Measurements from ENCODE around the gene MYG1.
A peak's percentile ranks its signal among the peaks of the same experiment; 100 is the strongest.

MYG1 gene, protein sequence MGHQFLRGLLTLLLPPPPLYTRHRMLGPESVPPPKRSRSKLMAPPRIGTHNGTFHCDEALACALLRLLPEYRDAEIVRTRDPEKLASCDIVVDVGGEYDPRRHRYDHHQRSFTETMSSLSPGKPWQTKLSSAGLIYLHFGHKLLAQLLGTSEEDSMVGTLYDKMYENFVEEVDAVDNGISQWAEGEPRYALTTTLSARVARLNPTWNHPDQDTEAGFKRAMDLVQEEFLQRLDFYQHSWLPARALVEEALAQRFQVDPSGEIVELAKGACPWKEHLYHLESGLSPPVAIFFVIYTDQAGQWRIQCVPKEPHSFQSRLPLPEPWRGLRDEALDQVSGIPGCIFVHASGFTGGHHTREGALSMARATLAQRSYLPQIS

DNA sequence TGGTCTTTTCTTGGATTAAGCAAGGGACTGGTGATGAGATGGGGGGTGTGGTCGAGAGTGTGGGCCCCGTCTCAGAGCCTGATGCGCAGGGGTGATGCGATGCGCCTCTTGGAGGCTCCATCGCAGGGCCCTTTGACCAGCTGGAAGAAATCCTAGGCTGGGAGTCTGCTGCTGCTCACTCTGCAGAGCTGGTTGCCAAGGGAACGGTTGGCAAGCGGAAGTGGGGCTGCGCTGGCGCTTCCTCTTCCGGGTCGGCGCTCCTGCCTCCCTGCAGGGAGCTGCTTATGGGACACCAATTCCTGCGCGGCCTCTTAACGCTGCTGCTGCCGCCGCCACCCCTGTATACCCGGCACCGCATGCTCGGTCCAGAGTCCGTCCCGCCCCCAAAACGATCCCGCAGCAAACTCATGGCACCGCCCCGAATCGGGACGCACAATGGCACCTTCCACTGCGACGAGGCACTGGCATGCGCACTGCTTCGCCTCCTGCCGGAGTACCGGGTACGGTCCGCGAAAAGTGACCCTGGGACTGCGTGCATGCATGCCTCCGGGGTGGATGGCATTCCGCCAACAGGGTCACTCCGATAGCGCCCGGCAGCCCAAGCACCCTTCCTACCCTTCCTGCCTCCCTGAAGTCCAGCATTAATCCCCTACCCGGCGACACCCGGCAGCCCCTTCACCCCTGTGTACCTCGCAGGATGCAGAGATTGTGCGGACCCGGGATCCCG lies at the start of gene MYG1:
MYG1 (plus strand) TSS at position 242 of the 727 bp plus-strand sequence; CDS start at position 285, 43 bp downstream.
- DNase-seq: peak; percentile 88 to 95 (median 91)

DNA sequence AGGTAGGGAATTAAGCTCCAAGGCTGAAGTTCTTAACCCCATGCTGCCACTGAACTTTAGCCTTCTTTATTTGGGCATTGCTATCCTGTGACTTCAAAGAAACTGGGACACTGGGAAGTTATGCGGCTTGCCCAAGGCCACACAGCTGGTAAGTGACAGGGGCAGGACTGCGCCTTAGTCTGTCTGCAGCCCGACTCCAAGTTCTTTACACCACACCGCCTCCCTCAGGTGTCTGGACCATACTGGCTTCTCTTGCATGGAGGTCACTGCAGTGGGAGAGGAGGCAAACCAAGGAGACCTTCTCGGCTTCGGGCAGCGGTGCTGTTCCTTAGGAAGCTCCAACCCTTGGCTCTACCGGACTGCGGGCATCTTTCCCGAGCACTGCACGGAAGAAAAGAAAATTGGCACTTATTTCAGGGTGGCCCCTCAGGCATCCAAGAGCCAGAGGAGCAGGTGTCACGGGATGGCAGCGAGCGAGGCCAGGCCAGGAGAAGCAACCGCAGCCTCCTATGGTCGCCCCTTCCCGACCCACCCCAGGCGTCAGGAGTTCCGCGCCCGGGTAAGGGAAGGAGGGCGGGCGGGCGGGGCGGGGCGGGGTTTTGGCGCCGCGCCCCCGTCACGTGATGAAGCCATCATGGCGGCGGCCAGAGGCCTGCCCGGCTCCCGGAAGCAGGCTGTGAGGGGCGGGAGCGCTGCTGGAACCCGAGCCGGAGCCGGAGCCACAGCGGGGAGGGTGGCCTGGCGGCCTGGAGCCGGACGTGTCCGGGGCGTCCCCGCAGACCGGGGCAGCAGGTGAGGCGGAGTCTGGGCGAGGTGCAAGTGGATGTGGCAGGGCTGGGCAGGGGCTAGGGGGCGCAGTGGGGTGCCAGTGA lies 47.8 kb upstream of the MYG1 start:
- DNase-seq: peak; percentile 81 to 87 (median 86)

DNA sequence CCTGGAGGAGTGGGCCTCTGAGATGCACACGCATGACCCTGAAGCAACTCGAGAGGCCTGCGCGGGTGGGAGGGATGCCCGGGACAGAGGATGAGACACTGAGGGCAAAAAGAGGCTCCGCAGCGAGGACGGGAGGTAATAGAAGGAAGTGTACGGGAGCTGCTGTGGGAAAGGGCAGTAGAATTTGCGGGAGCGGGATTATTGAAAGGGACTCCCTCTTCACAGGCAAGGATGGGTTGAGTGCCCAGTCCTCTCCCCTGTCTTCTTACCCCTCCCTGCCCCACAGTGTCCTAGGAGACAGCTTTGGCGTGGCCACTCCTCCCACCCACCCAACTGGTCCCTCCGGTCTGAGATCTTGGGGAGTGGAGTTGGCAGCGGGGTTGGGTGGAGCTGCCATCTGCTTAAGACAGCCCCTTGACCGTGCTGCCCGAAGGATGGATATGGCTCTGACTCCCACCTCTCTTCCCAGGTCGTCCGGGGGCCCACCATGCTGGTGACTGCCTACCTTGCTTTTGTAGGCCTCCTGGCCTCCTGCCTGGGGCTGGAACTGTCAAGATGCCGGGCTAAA lies 47.1 kb upstream of the MYG1 start:
- DNase-seq: peak in 1 of 3 experiments; percentile 66

DNA sequence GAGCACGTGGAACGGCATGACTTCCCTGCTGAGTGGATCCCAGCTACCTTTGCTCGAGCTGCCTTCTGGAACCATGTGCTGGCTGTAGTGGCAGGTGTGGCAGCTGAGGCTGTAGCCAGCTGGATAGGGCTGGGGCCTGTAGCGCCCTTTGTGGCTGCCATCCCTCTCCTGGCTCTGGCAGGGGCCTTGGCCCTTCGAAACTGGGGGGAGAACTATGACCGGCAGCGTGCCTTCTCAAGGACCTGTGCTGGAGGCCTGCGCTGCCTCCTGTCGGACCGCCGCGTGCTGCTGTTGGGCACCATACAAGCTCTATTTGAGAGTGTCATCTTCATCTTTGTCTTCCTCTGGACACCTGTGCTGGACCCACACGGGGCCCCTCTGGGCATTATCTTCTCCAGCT lies 46.2 kb upstream of the MYG1 start:
- DNase-seq: no peak

DNA sequence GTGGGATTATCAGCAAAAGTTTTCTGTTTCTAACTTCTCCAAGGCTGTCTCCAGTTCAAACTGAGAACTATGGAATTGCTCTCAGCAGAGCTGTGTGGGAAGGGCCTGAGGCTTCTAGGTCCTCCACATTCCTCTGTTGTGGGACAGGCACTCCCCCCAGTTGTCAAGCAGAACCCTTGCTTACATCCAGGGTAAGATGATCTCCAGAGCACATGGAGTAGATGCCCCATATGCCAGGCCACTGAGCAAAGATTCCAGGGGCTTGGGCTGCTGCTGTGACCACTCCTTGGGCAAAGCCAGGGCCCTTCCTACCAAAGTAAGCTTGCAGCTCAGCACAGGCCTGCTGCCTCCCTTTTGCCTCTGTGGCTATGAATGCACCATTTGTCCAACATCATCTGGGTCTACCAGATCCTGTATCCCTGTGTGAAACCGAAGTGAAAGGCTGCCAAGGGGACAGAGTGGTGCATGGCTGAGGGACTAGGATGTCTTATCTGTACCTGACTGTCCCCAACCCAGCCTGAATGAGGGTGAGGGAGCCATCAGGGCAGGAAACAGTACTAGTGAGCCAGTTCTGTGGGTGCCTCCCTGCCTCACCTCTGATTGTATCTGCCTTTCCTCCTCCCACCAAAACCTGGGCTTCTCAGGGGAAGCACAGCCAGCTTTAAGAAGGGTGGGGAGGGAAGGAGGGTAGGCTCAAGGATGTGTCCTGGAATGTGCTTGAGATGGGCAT lies 44.5 kb upstream of the MYG1 start:
- DNase-seq: no peak

DNA sequence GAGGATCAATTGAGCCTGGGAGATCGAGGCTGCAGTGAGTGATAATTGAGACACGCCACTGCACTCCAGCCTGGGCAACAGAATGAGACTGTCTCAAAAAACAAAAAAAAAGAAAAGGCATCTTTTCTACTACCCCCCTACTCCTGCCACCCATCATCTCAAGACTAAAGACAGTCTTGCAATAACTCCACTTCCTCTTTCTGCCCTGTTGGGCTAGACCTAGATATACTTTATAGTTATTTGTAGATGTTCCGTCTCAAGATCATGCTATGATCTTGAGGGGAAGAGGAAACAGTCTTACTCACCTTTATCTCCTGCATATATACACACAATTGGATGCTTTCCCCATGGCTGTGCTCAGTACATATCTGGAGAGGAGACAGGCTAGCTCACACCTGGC lies 43.5 kb upstream of the MYG1 start:
- no peak for DNase-seq

DNA sequence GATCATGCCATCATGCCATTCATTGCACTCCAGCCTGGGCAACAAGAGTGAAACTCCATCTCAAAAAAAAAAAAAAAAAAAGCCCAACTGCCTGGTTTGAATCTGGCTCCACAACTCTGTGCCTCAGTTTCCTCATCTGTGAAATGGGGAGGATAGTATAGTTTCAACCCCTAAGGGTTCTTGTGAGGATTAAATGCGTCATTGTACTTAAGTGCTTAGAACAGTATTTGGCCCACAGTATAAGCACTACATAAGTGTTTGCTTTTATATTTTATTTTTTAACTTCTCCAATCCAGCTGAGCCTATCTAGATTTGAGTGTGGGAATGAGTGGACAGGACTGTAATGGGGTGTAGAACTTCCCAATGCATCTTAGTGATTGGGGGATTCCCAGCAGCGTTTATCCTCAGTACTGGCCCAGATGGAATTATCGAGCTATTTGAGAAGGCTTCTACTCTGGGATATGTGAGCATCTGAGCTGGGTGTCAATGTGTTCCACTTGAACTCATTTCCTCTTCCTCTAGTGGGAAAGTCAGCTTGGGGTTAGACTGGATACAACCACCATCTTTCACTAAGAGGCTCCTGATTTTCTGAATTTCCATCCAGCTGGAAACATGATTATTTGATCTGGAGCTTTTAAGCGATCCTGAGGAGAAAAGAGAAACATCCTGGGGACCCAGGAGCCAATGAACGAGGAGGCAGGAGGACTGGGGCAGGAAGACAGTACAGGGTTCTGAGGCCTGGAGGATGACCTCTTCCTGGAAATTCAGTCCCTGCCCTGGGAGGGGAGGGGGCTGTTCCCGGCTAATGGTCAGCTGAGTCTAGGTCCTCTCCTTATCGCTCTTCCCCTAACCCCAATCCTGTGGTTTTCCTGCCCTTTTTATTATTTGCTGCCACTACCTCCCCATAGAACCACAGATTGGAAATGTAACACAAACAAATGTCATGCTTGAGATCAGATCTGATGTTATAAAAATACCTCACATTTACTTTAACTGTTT lies 40.7 kb upstream of the MYG1 start:
- no peak for DNase-seq

DNA sequence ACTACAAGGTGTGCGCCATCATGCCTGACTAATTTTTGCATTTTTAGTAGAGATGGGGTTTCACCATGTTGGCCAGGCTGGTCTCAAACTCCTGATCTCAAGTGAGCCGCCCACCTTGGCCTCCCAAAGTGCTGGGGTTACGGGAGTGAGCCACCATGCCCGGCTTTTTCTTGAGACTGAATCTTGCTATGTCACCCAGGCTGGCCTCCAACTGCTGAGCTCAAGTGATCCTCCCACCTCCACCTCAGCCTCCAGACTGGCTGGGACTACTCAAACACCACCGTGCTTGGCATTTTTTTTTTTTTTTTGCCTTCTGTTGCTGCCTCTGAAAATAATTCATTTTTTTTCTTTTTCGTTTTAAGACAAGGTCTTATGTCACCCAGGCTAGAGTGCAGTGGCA lies 39.6 kb upstream of the MYG1 start:
- no peak for DNase-seq

DNA sequence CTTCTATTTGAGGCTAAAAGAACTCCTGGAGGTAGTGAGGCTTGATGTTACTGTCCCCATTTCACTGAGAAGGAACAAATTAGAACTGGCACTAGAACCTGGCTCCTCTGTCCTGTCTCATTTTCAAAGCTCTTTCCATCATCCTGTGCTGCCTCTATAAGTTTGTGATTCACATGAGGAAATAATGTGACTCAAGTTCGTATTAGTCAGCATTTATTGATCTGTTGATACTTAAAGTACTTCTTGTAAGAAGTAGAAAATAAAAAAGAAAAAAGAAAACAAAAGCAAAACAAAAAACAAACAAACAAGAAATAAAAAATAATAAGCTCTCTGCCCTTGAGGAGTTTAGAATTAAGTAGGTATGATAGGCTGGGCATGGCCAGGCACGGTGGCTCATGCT lies 33.7 kb upstream of the MYG1 start:
- no peak for DNase-seq

DNA sequence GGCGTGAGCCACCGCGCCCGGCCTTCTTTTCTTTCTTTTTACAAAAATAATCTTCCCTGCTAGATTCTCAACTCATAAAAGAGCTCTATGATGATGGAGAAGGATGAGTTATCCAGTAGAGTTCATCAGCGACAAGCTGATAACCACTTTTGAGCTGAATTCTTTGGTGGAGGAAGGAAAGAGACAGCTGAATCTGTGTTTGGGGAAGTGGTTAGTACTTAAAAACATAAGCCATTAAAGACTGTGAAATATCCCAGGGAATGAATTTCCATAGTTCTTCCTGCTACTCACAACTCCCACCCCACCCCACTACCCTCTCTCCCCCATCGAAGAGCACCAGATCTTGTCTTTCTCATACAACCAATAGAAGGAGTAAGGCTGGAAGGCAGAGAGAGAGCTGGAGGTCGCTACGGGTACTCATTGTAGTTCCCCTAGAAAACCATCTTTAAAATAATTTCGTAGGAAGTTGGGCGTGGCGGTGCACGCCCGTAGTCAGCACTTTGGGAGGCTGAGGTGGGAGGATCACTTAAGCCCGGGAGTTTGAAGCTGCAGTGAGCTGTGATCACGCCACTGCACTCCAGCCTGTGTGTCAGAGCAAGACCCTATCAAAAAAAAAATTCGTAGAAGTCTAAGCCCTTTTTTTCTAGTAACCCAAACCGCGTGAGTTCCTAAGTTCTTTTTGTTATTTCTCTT lies 32.0 kb upstream of the MYG1 start:
- DNase-seq: no peak

DNA sequence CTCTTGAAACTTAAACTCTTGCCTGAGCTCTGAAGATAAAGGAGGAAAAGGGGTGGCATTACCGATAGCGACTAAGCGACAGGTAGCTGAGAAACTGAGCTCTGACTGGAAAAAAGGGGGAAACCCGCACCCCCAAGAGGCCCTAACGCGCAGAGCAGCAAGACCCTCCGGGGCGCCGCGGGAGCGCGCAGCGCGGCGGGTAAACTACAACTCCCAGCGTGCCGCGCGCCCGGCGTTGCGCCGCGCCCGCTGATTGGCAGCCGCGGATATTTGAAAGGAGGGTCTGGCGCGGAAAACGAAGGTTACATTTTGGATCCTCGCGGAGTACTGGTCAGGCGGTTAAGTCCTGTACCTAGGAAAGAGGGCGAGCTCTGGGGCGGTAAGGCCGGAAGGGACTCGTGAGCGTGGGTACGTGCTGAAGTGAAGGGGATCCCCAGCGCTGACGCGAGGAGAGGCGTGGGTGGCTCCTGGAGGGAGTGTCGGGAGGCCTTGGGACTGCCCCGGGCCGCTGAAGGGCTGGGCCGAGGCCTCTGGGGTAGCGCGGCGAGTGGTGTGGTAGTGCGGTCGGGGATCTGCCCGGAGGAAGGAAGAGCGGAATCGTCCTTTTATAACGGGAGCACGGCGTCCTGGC lies 31.4 kb upstream of the MYG1 start, which contains the start of gene ESPL1:
ESPL1 (plus strand) TSS at position 301 of the 631 bp plus-strand sequence. CDS start 468 bp downstream, outside the sequence.
- peak; percentile 74 to 90 (median 90) for DNase-seq

DNA sequence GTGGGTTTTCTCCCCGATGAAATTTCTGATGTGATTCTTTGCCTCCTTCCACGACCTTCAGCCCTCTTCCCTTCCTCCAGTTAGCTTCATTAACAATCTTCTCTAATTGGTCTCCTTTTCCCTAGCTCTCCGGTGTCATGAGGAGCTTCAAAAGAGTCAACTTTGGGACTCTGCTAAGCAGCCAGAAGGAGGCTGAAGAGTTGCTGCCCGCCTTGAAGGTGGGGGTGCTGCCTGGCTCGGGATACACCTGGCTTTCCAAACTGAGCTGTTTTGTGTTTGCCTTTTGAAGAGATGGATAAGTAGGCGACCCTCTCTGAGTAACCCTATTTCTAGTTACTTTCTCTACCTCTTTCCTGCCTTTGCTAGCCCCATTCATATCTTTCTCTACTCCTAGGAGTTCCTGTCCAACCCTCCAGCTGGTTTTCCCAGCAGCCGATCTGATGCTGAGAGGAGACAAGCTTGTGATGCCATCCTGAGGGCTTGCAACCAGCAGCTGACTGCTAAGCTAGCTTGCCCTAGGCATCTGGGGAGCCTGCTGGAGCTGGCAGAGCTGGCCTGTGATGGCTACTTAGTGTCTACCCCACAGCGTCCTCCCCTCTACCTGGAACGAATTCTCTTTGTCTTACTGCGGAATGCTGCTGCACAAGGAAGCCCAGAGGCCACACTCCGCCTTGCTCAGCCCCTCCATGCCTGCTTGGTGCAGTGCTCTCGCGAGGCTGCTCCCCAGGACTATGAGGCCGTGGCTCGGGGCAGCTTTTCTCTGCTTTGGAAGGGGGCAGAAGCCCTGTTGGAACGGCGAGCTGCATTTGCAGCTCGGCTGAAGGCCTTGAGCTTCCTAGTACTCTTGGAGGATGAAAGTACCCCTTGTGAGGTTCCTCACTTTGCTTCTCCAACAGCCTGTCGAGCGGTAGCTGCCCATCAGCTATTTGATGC lies 30.6 kb upstream of the MYG1 start:
- DNase-seq: peak in 1 of 3 experiments; percentile 56

DNA sequence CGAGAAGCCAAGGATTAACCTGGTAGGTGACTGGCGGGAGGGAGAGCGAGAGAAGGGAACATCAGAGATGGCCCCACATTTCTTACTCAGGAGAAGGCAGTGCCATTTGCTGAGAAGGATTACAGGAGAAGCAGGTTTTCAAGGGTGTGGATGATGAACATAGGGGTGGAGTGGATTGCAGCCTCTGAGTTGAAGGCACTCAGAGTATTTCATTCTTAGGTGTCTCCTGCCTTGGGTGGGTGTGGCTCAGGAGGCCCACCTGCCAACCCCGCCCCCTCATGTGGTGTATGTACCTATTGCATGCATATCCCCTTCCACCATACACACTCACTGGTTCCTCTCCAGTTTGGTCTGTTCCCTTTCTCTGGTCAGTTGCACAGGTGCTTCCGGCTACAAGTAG lies 25.1 kb upstream of the MYG1 start:
- no peak for DNase-seq

DNA sequence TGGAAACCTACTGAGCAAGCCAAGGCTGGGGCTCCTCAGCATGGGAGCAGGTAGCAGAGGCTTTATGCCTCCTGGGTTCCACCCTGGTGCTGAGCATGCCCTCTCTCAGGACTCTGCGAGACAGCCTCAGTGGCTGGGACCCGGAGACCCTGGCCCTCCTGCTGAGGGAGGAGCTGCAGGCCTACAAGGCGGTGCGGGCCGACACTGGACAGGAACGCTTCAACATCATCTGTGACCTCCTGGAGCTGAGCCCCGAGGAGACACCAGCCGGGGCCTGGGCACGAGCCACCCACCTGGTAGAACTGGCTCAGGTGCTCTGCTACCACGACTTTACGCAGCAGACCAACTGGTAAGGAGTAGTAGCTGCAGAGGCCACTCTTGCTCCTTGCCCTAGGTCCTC lies 23.0 kb upstream of the MYG1 start:
- DNase-seq: no peak

DNA sequence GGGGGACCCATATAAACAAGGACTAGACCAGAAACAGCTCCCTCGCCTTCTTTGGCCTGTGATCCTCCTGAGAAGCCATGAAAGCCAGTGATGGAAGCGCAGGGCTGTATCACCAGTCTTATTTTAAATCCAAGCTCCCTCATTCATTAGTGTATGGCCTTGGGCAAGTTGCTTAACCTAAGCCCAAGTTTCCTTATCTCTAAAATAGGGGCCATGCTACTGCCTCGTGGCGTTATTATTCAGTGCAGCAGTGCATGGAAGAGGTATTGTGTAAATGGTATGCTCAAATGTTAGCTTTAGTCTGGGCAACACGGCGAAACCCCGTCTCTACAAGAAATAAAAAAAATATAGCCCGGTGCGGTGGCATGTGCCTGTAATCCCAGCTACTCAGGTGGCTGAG lies 21.5 kb upstream of the MYG1 start:
- DNase-seq: no peak

DNA sequence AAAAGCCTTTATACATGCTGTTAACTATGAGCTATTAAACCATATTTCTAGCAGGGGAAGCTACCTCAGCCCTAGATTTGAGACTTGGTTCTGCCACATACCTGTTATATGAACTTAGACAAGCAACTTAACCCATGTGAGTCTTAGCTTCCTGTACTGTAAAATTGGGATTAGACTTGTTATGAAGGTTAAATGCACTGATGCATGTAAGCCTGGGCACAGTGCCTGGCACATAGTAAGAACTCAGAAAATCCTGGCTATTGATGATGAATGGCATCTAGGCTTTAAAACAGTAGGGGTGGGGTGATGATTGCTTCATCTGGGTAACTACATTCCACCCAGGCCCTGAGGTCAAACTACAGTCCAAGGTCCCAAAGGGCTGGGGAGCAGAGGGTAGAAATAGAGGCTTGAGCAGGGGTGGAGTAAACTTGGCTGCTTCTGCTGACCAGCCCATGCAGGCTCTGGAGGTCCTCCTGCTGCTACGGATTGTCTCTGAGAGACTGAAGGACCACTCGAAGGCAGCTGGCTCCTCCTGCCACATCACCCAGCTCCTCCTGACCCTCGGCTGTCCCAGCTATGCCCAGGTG lies 20.1 kb upstream of the MYG1 start:
- no peak for DNase-seq

DNA sequence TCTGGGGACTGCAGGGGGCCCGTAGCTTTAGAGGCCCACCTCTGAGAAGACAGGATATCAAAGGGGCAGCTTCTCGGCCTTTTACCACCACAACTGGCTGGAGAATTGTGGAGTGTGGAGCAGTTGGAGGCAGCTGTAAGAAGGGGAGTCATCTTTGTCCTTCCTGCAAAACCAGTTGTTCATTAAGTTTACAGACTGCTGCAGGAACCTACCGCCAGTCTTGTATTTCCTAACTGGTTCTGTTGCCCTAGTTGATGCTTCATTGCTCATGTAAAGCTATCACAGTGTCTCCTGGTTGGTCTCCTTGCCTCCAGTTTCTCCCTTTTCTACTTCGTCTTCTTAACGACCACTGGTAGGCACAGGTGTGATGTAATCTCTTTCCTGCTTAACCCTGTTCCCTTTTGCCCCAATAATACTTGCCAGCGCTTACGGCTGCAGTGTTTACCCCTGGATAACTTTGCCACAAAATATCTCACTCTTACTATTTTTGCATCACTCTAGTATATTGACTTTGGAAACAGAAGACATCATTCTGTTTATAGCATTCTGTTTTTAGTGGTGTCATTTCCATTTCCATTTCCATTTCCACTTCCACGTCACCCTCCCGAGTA lies 19.5 kb upstream of the MYG1 start:
- DNase-seq: no peak

DNA sequence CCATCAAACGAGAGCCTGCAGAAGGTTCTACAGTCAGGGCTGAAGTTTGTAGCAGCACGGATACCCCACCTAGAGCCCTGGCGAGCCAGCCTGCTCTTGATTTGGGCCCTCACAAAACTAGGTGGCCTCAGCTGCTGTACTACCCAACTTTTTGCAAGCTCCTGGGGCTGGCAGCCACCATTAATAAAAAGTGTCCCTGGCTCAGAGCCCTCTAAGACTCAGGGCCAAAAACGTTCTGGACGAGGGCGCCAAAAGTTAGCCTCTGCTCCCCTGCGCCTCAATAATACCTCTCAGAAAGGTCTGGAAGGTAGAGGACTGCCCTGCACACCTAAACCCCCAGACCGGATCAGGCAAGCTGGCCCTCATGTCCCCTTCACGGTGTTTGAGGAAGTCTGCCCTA lies 13.0 kb upstream of the MYG1 start:
- DNase-seq: no peak

Data from NCI-H1417 (cell line).